Ovary (tissue), 3 donors: Measurements from ENCODE around the gene STAT4.

Source experiments
- CTCF ChIP-seq, 3 donors: fragments of 450-650 bp in 2 of 3; fragments of 200-600 bp in 1 of 3; IDR thresholded peaks; one replicate each; pipeline versions ENCODE4 v1.5.1 to v1.8.0; 2016 to 2022; ENCODE audit warnings: antibody characterized with exemption in 3 of 3, mild to moderate bottlenecking in 1 of 3
- EP300 ChIP-seq: sonication (generic); formaldehyde crosslinking; IDR thresholded peaks from one replicate; pipeline ENCODE4 v1.6.1; 2017; ENCODE audit warnings: antibody characterized with exemption
- POLR2A ChIP-seq: fragments of 450-650 bp; IDR thresholded peaks from one replicate; pipeline ENCODE4 v1.6.1; 2017; ENCODE audit warnings: antibody characterized with exemption, mild to moderate bottlenecking, moderate library complexity
- donor health status: DM: no; HTN: no; CAD: no.

- no peak for TF ChIP-seq CTCF (IDR thresholded peaks at IDR 0.05)
- no peak for TF ChIP-seq POLR2A
- TF ChIP-seq EP300 = no peak
Measured at GRCh38 chr2:191166756-191167445, 16.1 kb upstream of the STAT4 start.
